ENCODE measurements around the gene BICDL2. TPM values are rescaled to one million over a fixed set of nuclear protein-coding genes. Genes with fewer than 3 reads are reported as not detected.

Gene BICDL2
- polyA plus RNA-seq, 4 donors, result 19.1 to 47.8 (median 33.5) TPM

DNA sequence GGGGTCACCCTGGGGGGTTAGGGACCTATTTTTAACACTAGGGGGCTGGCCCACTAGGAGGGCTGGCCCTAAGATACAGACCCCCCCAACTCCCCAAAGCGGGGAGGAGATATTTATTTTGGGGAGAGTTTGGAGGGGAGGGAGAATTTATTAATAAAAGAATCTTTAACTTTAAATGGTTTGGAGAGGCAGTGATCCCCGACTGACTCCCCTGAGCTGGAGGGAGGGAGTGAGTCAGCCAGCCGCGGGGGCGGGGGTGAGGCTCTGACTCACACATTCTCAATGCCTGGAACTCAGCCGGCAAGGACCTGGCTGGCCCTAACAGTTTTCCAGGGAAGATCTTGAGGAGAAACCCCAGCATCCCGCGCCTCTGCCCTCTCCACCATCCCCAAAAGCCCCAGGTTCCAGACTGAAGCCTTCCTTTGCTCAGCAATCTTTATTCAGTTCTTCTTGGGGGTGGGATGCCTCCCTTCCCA lies 14.5 kb downstream of the BICDL2 start:
- DNase-seq (peak; percentile 90), FAIRE-seq (no peak)
- H3K27me3 ChIP-seq (ENCODE audit: control insufficient read depth in 3 of 3, insufficient read depth in 3 of 3, low read length in 3 of 3), result peaks cover 0 to 10% (median 0%) of the 10 kb centered on the region in 3 donors
- 3 to 14% (median 12%) methylated on average over 7 to 8 of the region's 8 CpGs for WGBS, 3 donors
- no peaks in the 10 kb centered on the region for H3K9me3 ChIP-seq (ENCODE audit: control insufficient read depth in 2 of 2, insufficient read depth in 1 of 2, low read depth in 1 of 2, low read length in 1 of 2)
- peaks cover 2 to 52% (median 17%) of the 10 kb centered on the region in 3 donors for H3K4me1 ChIP-seq (ENCODE audit: control insufficient read depth in 3 of 3, insufficient read depth in 2 of 3, low read depth in 1 of 3, low read length in 2 of 3)
- peak overlapping the region in 2 of 3 donors; percentile 82 to 97 for H3K4me3 ChIP-seq (ENCODE audit: low read depth in 1 of 3, low read length in 3 of 3)
- peak overlapping the region; percentile 97 to 99 (median 99) for H3K27ac ChIP-seq (ENCODE audit: low read depth in 1 of 3, low read length in 2 of 3)
- H3K36me3 ChIP-seq (ENCODE audit: control insufficient read depth in 3 of 3, insufficient read depth in 2 of 3, low read depth in 1 of 3, low read length in 3 of 3), result peaks cover 0 to 42% (median 5%) of the 10 kb centered on the region in 3 donors

DNA sequence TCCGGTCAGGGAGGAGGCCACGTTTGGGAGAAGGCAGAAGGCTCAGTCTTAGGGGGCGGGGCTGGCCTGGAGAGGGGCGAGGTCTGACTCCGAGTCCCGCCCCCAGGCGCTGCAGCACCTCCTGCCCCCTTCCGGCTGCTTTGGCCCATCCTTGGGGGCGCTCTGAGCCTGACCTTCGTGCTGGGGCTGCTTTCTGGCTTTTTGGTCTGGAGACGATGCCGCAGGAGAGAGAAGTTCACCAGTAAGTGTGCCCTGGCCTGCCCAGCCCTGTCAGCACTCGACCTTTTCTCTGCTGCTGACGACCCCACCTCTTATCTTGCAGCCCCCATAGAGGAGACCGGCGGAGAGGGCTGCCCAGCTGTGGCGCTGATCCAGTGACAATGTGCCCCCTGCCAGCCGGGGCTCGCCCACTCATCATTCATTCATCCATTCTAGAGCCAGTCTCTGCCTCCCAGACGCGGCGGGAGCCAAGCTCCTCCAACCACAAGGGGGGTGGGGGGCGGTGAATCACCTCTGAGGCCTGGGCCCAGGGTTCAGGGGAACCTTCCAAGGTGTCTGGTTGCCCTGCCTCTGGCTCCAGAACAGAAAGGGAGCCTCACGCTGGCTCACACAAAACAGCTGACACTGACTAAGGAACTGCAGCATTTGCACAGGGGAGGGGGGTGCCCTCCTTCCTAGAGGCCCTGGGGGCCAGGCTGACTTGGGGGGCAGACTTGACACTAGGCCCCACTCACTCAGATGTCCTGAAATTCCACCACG lies 15.1 kb downstream of the BICDL2 start:
- Histone ChIP-seq H3K4me1 (ENCODE audit: control insufficient read depth in 3 of 3, insufficient read depth in 2 of 3, low read depth in 1 of 3, low read length in 2 of 3) (peaks cover 2 to 51% (median 17%) of the 10 kb centered on the region in 3 donors), H3K27ac (ENCODE audit: low read depth in 1 of 3, low read length in 2 of 3) (peak overlapping the region; percentile 97 to 99 (median 99)), H3K4me3 (ENCODE audit: low read depth in 1 of 3, low read length in 3 of 3) (peak overlapping the region; percentile 45 to 97 (median 82)), H3K36me3 (ENCODE audit: control insufficient read depth in 3 of 3, insufficient read depth in 2 of 3, low read depth in 1 of 3, low read length in 3 of 3) (peaks cover 0 to 36% (median under 1%) of the 10 kb centered on the region in 3 donors), H3K9me3 (ENCODE audit: control insufficient read depth in 2 of 2, insufficient read depth in 1 of 2, low read depth in 1 of 2, low read length in 1 of 2) (no peaks in the 10 kb centered on the region), H3K27me3 (ENCODE audit: control insufficient read depth in 3 of 3, insufficient read depth in 3 of 3, low read length in 3 of 3) (peaks cover 0 to 10% (median 0%) of the 10 kb centered on the region in 3 donors)
- DNase-seq, result peak; percentile 84 to 91
- no peak for FAIRE-seq
- WGBS, 3 donors, result 12 to 20% (median 14%) methylated on average over 19 to 25 of the region's 25 CpGs

DNA sequence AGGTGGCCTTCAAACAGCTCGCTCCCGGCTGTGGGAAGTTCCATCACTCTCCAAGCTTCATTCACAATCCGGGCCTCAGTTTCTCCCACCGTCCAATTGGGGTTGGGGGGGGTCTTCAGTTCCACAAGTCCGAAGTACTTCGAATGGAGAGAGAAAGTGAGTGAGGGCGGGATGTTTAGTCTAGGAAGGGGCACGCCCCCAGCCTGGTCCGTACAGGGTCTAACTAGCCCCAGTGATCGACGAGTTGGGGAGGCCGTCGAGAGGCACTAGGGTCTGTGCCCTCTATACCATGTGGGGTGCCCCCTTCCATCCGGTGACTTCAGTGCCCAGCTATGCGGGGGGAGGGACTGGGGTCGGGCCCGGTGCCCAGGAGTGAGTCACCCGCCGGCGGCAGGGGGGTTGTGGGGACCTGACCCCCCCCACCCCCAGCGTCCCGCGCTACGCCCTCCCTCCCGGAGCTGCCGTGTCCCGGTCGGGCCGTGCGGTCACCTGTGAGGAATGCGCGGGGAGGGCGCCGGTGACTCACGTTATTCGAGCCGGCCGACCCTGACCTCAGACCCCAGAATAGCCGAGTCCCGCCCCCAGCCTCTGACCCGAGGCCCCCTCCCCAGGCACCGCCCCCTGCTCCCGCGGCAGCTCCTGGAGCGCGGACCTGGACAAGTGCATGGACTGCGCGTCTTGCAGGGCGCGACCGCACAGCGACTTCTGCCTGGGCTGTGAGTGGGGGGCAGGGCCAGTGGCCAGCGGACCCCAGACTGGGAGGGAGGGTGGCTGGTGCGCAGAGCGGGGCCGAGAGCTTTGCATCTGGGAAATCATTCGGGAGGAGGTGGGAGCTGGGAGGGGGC lies 15.9 kb downstream of the BICDL2 start:
- Histone ChIP-seq H3K9me3 (ENCODE audit: control insufficient read depth in 2 of 2, insufficient read depth in 1 of 2, low read depth in 1 of 2, low read length in 1 of 2) (no peaks in the 10 kb centered on the region), H3K4me3 (ENCODE audit: low read depth in 1 of 3, low read length in 3 of 3) (peak overlapping the region; percentile 45 to 97 (median 82)), H3K36me3 (ENCODE audit: control insufficient read depth in 3 of 3, insufficient read depth in 2 of 3, low read depth in 1 of 3, low read length in 3 of 3) (peaks cover 0 to 29% (median 0%) of the 10 kb centered on the region in 3 donors), H3K27ac (ENCODE audit: low read depth in 1 of 3, low read length in 2 of 3) (peak overlapping the region; percentile 97 to 99 (median 99)), H3K4me1 (ENCODE audit: control insufficient read depth in 3 of 3, insufficient read depth in 2 of 3, low read depth in 1 of 3, low read length in 2 of 3) (peaks cover 2 to 51% (median 17%) of the 10 kb centered on the region in 3 donors), H3K27me3 (ENCODE audit: control insufficient read depth in 3 of 3, insufficient read depth in 3 of 3, low read length in 3 of 3) (peaks cover 0 to 10% (median 0%) of the 10 kb centered on the region in 3 donors)
- no peak for FAIRE-seq
- DNase-seq, result peak; percentile 79 to 88
- WGBS, 3 donors, result 0 to 1% (median 1%) methylated on average over 37 to 57 of the region's 57 CpGs

DNA sequence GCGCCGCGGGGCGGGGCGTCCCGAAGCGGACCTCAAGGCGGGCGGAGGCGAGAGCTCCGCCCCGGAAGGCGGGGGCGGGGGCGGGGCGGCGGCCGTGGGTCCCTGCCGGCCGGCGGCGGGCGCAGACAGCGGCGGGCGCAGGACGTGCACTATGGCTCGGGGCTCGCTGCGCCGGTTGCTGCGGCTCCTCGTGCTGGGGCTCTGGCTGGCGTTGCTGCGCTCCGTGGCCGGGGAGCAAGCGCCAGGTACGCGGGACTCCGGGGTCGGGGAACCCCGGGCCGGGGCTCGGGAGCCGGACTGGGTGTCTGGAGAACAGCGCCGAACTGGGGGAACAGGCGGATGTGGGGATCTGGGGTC lies 16.5 kb downstream of the BICDL2 start, which contains the start of gene TNFRSF12A:
TSS of gene TNFRSF12A (plus strand) at position 122 of the 357 bp plus-strand sequence. CDS start at position 152, 30 bp downstream.
- peak; percentile 83 to 94 for DNase-seq
- WGBS, 3 donors, result 1% methylated on average over 25 to 49 of the region's 49 CpGs

DNA sequence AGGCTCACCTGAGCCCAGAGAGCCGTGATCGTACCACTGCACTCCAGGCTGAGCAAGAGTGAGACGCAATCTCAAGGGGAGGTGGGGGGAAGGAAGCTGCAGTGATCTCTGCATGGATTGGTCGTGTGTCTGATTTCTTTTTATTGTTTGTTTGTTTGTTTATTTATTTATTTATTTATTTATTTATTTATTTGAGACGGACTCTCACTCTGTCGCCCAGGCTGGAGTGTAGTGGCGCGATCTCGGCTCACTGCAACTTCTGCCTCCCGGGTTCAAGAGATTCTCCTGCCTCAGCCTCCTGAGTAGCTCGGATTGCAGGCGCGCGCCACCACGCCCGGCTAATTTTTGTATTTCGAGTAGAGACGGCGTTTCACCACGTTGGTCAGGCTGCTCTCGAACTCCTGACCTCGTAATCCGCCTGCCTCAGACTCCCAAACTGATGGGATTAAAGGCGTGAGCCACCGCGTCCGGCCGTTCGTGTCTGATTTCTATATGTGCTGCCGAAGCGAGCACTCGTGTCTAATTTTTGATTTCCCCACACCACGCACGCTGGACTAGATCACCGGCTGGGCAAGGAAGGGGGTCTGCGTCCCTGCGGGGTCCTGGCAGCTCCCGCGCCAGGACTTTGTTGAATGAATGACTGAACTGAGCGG lies 17.0 kb downstream of the BICDL2 start:
- H3K27ac ChIP-seq (ENCODE audit: low read depth in 1 of 3, low read length in 2 of 3), result peak overlapping the region in 2 of 3 donors; percentile 50 to 51
- DNase-seq, result no peak
- H3K36me3 ChIP-seq (ENCODE audit: control insufficient read depth in 3 of 3, insufficient read depth in 2 of 3, low read depth in 1 of 3, low read length in 3 of 3), result peaks cover 0 to 25% (median 0%) of the 10 kb centered on the region in 3 donors
- FAIRE-seq, result no peak
- peaks cover 0 to 10% (median 0%) of the 10 kb centered on the region in 3 donors for H3K27me3 ChIP-seq (ENCODE audit: control insufficient read depth in 3 of 3, insufficient read depth in 3 of 3, low read length in 3 of 3)
- peaks cover 2 to 46% (median 17%) of the 10 kb centered on the region in 3 donors for H3K4me1 ChIP-seq (ENCODE audit: control insufficient read depth in 3 of 3, insufficient read depth in 2 of 3, low read depth in 1 of 3, low read length in 2 of 3)
- WGBS, 3 donors, result 21 to 29% (median 24%) methylated on average over 40 of the region's 40 CpGs
- H3K4me3 ChIP-seq (ENCODE audit: low read depth in 1 of 3, low read length in 3 of 3), result peak overlapping the region; percentile 34 to 97 (median 82)
- no peaks in the 10 kb centered on the region for H3K9me3 ChIP-seq (ENCODE audit: control insufficient read depth in 2 of 2, insufficient read depth in 1 of 2, low read depth in 1 of 2, low read length in 1 of 2)

More for the DNA sequence above, 16.5 kb downstream of the BICDL2 start, which contains the start of gene TNFRSF12A:
- Histone ChIP-seq H3K36me3 (ENCODE audit: control insufficient read depth in 3 of 3, insufficient read depth in 2 of 3, low read depth in 1 of 3, low read length in 3 of 3) (peaks cover 0 to 26% (median 0%) of the 10 kb centered on the region in 3 donors), H3K27ac (ENCODE audit: low read depth in 1 of 3, low read length in 2 of 3) (peak within 1 kb of the TSS; percentile 97 to 99 (median 99)), H3K4me3 (ENCODE audit: low read depth in 1 of 3, low read length in 3 of 3) (peak within 1 kb of the TSS; percentile 45 to 97 (median 82)), H3K4me1 (ENCODE audit: control insufficient read depth in 3 of 3, insufficient read depth in 2 of 3, low read depth in 1 of 3, low read length in 2 of 3) (peaks cover 2 to 48% (median 17%) of the 10 kb centered on the region in 3 donors), H3K9me3 (ENCODE audit: control insufficient read depth in 2 of 2, insufficient read depth in 1 of 2, low read depth in 1 of 2, low read length in 1 of 2) (no peaks in the 10 kb centered on the region), H3K27me3 (ENCODE audit: control insufficient read depth in 3 of 3, insufficient read depth in 3 of 3, low read length in 3 of 3) (peaks cover 0 to 10% (median 0%) of the 10 kb centered on the region in 3 donors)
- no peak for FAIRE-seq

DNA sequence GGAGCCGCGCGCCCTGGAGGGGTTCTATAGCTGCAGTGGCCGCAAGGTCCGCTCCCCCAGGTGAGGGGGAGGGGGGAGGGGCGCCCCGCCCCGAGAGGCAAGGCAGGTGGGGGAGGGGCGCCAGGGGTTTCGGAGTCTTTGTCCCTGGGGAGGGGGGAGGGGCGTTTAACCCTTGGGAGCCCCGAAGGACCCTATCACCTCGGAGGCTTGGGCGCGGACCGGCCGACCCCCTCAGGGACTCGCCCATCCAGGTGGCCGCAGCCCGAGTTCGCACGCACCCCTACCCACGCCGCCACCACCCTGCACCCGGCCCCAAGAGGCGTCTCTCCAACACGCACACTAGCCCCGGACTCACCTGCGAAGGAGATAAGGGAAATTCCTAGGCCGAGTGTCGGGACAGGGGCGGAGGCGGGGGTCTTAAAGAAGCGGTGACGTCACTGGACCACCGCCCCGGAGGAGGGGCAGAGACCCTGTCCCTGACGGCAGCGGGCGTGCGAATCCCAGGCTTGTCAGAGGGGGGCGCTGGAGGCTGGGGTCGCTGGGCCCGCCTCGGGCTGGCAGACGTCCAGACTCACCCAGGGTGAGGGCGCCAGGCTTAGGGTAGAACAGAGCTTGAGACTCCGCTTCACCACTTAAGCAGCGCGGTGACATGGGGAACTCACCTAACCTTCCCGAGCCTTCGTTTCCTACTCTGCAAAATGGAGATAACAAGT lies 18.8 kb downstream of the BICDL2 start, which contains the start of gene CLDN6:
TSS of gene CLDN6 (minus strand) at position 390 of the 713 bp plus-strand sequence. CDS start 2,162 bp downstream, outside the sequence.
- DNase-seq, result peak; percentile 32 to 83

DNA sequence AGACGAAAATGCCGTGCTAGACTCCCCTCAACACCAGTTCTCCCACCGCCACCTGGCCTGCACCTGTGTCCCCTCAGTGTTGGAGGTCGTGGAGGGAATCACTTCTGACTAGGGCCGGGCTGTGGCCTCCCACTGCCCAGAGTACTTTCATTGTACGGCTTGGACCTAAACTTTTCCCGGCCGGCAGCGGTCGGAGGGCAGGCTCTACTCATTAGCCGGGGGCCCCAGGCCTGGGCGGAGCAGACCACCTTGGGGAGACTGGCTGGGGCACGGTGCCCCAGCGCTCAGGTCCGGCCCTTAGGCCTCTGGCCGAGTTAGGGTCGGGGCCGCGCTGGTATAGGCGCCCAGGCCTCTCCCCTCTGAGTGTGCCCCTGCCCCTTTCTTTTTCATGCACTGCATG lies 19.4 kb downstream of the BICDL2 start:
- peaks cover 0 to 19% (median 0%) of the 10 kb centered on the region in 3 donors for H3K36me3 ChIP-seq (ENCODE audit: control insufficient read depth in 3 of 3, insufficient read depth in 2 of 3, low read depth in 1 of 3, low read length in 3 of 3)
- H3K27me3 ChIP-seq (ENCODE audit: control insufficient read depth in 3 of 3, insufficient read depth in 3 of 3, low read length in 3 of 3), result peaks cover 0 to 20% (median 6%) of the 10 kb centered on the region in 3 donors
- WGBS, 3 donors, result 72 to 90% (median 83%) methylated on average over 20 of the region's 20 CpGs
- H3K4me1 ChIP-seq (ENCODE audit: control insufficient read depth in 3 of 3, insufficient read depth in 2 of 3, low read depth in 1 of 3, low read length in 2 of 3), result peaks cover 0 to 55% (median 8%) of the 10 kb centered on the region in 3 donors
- no peaks in the 10 kb centered on the region for H3K9me3 ChIP-seq (ENCODE audit: control insufficient read depth in 2 of 2, insufficient read depth in 1 of 2, low read depth in 1 of 2, low read length in 1 of 2)
- DNase-seq (peak in 1 of 2 donors; percentile 42), FAIRE-seq (no peak)
- peak overlapping the region in 1 of 3 donors; percentile 52 for H3K4me3 ChIP-seq (ENCODE audit: low read depth in 1 of 3, low read length in 3 of 3)
- H3K27ac ChIP-seq (ENCODE audit: low read depth in 1 of 3, low read length in 2 of 3), result peak overlapping the region in 1 of 3 donors; percentile 77

More for the DNA sequence above, 18.8 kb downstream of the BICDL2 start, which contains the start of gene CLDN6:
- no peaks in the 10 kb centered on the region for H3K9me3 ChIP-seq (ENCODE audit: control insufficient read depth in 2 of 2, insufficient read depth in 1 of 2, low read depth in 1 of 2, low read length in 1 of 2)
- peak within 1 kb of the TSS in 1 of 3 donors; percentile 52 for H3K4me3 ChIP-seq (ENCODE audit: low read depth in 1 of 3, low read length in 3 of 3)
- no peak for FAIRE-seq
- peak within 1 kb of the TSS in 1 of 3 donors; percentile 77 for H3K27ac ChIP-seq (ENCODE audit: low read depth in 1 of 3, low read length in 2 of 3)
- 4 to 17% (median 13%) methylated on average over 38 to 52 of the region's 52 CpGs for WGBS, 3 donors
- peaks cover 0 to 25% (median 0%) of the 10 kb centered on the region in 3 donors for H3K36me3 ChIP-seq (ENCODE audit: control insufficient read depth in 3 of 3, insufficient read depth in 2 of 3, low read depth in 1 of 3, low read length in 3 of 3)
- H3K4me1 ChIP-seq (ENCODE audit: control insufficient read depth in 3 of 3, insufficient read depth in 2 of 3, low read depth in 1 of 3, low read length in 2 of 3), result peaks cover 2 to 55% (median 14%) of the 10 kb centered on the region in 3 donors
- H3K27me3 ChIP-seq (ENCODE audit: control insufficient read depth in 3 of 3, insufficient read depth in 3 of 3, low read length in 3 of 3), result peaks cover 0 to 15% (median 4%) of the 10 kb centered on the region in 3 donors

All from small intestine (tissue), 7 donors.